AG20443 (cell line): ENCODE measurements around the gene THUMPD3.

ENCODE experiments used
- DNase-seq: peaks from one replicate; pipeline ENCODE4 v3.0.0; 2012; ENCODE audit warnings: low spot score, mixed read lengths

THUMPD3 gene

DNA sequence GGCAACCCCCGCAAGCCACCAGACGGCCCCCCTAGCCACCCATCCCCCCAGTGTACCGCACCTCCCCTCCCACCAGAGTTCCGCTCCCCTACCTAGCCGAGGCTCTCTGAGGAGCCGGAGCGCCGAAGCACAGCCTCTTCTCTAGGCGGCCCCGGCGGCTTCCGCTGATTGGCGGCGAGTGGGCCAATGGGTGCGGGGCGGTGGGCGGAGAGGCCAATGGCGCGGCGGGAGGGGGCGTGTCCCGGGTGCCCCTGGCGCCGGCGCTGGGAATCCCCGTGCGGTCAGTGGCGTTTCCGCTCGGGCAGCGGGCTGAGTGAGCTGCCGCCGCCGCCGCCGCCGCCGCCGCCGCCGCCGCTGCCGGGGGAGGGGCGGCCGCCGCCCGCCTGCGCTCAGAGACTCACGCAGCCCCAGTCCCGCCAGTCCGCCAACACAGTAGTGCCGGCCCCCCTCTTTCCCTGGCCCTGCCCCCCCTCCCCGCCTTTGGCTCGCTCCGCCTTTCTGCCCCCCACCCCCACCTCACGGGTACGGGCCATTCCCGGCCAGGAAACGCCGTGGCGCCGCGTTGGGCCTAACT lies 34.6 kb downstream of the THUMPD3 start, which contains the start of gene SETD5:
SETD5 (plus strand) TSS at position 284 of the 574 bp plus-strand sequence. CDS start 31,324 bp downstream, outside the sequence.
- peak; percentile 94 for DNase-seq

- peak; percentile 11 for DNase-seq
Measured at GRCh38 chr3:9397906-9398699, 35.2 kb downstream of the THUMPD3 start.

DNA sequence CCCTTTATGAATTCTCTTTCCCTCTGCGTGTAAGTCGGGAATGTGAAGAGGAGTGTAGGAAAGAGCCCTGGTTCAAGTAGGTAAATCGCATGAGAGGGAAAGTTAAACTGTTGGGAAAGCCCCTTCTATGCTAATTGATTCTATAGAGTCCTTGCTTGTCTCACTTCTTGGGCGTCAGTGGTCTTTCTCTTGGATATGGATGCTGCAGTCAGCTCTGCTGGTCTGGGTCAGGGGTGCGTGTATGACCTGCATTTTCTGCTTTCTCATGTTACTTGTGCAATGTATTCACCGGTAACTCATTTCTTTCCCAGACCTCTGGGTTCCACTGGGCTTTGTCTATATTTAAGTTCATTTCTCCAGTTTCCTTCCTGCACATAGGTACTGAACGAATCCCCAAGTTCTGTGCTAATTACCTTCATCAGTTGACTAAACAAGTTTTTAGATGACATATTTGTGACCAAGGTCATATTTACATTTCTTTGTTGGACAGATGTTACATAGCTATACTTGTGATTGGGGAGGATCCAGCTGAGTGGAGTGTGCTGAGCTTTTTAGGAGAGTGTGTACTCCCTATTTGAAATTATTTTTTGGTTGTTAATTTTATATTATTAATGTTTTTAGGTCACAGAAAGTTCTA lies 36.0 kb downstream of the THUMPD3 start:
- no peak for DNase-seq

DNA sequence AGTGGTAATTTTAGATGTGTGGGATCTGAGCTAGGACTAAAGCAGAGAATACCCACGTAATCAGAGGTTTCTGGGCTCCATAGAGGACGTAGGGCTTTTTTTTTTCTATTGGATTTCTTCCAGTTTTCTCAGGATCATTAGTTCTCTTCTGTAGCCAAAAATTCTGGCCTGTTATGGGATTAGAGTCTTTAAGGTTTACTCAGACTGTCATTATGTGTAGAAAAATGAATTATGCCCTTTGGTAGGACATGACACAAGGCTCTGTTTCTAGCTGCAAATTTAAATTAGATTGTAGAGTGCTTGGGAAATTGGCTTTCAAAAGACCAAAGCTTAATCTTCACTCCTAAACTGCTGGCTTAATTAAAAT lies 36.5 kb downstream of the THUMPD3 start:
- no peak for DNase-seq

GRCh38 chr3:9399746-9400145 lies 36.9 kb downstream of the THUMPD3 start:
- peak; percentile 80 for DNase-seq

DNA sequence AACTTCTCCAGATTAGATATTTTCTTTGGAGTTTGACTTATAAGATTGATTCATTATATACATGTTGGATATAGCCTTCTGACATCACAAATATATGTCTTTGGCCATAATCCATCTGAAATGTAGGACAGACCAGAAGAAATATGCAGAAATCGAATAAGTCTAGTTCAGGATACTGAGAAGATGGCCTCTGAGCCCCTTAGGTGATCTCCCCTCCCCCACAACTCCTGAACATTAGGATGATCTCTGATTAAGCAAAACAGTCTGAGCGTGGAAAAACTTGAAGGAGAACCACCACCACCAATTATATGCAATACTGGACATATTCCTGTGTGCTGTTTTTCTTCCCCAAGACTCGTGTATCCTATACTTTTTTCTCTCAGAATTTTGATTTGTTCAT lies 37.8 kb downstream of the THUMPD3 start:
- DNase-seq, result no peak

GRCh38 chr3:9401986-9402385 lies 39.1 kb downstream of the THUMPD3 start:
- DNase-seq, result no peak

- DNase-seq, result no peak
Measured at GRCh38 chr3:9402410-9403228, 39.8 kb downstream of the THUMPD3 start.

GRCh38 chr3:9403463-9403862 lies 40.6 kb downstream of the THUMPD3 start:
- no peak for DNase-seq

- DNase-seq, result no peak
Measured at GRCh38 chr3:9404680-9405079, 41.8 kb downstream of the THUMPD3 start.

- no peak for DNase-seq
Measured at GRCh38 chr3:9405756-9406155, 42.9 kb downstream of the THUMPD3 start.

GRCh38 chr3:9406856-9407626 lies 44.2 kb downstream of the THUMPD3 start:
- DNase-seq, result no peak

- DNase-seq, result no peak
Measured at GRCh38 chr3:9408061-9408460, 45.2 kb downstream of the THUMPD3 start.

- no peak for DNase-seq
Measured at GRCh38 chr3:9408546-9408945, 45.7 kb downstream of the THUMPD3 start.

DNA sequence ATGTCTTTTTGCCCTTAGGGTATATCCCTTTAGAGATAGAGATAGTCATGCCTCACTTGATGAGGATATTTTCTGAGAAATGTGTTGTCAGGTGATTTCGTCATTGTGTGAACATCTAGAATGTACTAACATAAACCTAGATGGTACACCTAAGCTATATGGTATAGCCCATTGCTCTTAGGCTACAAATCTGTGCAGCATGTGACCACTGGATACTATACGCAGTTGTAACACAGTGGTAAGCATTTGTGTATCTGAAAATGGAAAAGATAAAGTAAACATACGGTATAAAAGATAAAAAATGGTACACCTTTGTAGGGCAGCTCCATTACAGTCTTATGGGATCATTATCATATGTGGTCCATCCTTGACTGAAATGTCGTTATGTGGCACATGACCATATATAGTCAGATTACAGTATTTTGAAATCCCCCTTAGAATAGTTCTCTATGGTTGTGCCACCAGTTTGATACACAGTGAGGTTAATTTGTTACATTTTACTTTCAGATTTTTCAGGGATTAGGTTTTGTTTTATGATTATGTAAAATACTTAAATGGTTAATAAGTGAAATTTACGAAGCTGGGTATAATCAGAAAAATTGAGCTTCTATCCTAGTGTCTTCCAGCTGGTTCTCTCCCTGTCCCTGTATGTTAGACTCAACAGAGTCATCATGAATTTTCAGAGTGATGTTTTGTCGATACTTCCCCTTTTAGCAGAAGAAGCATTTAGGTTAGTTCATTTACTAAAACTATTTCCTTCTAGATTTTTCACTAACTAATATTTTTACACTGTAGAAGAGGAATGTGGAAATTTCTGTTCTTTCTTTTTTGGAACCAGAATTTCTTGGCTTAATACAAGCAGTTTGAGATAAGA lies 47.4 kb downstream of the THUMPD3 start:
- no peak for DNase-seq

DNA sequence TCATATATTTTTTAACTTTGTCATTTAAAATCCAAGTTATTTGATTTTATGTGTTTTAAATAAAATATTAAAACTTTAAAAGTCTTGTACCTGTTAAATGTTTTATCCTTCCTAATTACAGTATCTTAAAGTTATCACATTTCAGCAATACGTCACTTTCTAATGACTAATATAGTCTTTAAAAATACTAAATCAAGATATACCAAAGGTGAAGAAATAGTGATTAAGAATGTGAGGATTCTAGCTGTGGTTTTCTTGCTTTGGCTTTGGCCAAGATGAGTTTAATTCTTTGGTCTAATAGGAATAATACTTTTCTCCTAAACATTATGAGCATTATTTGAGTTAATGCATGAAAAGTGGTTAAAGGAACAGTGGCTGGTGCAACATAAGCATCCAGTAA lies 48.4 kb downstream of the THUMPD3 start:
- DNase-seq, result no peak

- no peak for DNase-seq
Measured at GRCh38 chr3:9412293-9412692, 49.4 kb downstream of the THUMPD3 start.

GRCh38 chr3:9414826-9415225 lies 52.0 kb downstream of the THUMPD3 start:
- no peak for DNase-seq

GRCh38 chr3:9415485-9416138 lies 52.8 kb downstream of the THUMPD3 start:
- DNase-seq, result no peak

- no peak for DNase-seq
Measured at GRCh38 chr3:9416139-9416780, 53.4 kb downstream of the THUMPD3 start.
